Measurements from ENCODE around the gene CCR9.

GRCh38 chr3:45865563-45865962 lies 20.8 kb upstream of the CCR9 start:
- TF ChIP-seq POLR2AphosphoS5 (IDR thresholded peaks at IDR 0.05; ENCODE audit: low read depth, low read length) = no peak
- no peak for TF ChIP-seq POLR2A (IDR thresholded peaks at IDR 0.05; ENCODE audit: low read depth, low read length)
- TF ChIP-seq TAF1 (IDR thresholded peaks at IDR 0.05; ENCODE audit: low read depth, low read length) = no peak
